B cell (primary cell): ENCODE results near the gene SEPTIN5. TPM values are rescaled to one million over a fixed set of nuclear protein-coding genes. Genes with fewer than 3 reads are reported as not detected.

Source experiments
- ATAC-seq: fragments of 200-7000 bp; cut with Tn5 transposase; one replicate; pipeline ENCODE4 v1.10.0; 2021; ENCODE audit warnings: low read depth, mild to moderate bottlenecking, moderate number of reproducible peaks, moderate library complexity
- CTCF ChIA-PET: fragments of 350-600 bp; sonication (Branson Sonifier 250); formaldehyde crosslinking; loops from one replicate; lab custom pipeline; 2021; ENCODE audit warnings: antibody characterized with exemption, inconsistent platforms; lab: Charles Lee
- POLR2A ChIA-PET: fragments of 350-600 bp; sonication (Branson Sonifier 250); formaldehyde crosslinking; loops from one replicate; lab custom pipeline; 2021; ENCODE audit warnings: antibody characterized with exemption; lab: Charles Lee
- DNase-seq: peaks from one replicate; pipeline ENCODE4 v3.0.0; 2013
- H2AFZ ChIP-seq: 2 replicates; pipeline ENCODE4 v1.6.1; 2012; ENCODE audit warnings: mild to moderate bottlenecking, low read depth, low read length; ENCODE audit not compliant: insufficient read depth, poor library complexity, severe bottlenecking
- H3K27ac ChIP-seq, 2 donors: 1 replicate in 1 of 2; 2 replicates in 1 of 2; pipeline ENCODE4 v1.5.1; 2012 to 2013; ENCODE audit warnings: low read length in 2 of 2, mild to moderate bottlenecking in 2 of 2, moderate library complexity in 1 of 2
- H3K27me3 ChIP-seq, 4 experiments: fragments of 200-600 bp in 1 of 4; sonication (generic) in 1 of 4; replicated peaks in 1 of 4; 1 replicate in 2 of 4; 2 replicates in 2 of 4; pipeline versions ENCODE4 v1.6.1 to v1.7.0; 2013 to 2016; ENCODE audit warnings: low read length in 3 of 4, mild to moderate bottlenecking in 2 of 4, mixed read lengths in 1 of 4, moderate library complexity in 1 of 4; ENCODE audit not compliant: insufficient read depth in 4 of 4, control insufficient read depth in 3 of 4; ENCODE audit errors: control extremely low read depth in 1 of 4
- H3K36me3 ChIP-seq, 2 experiments: replicated peaks in 1 of 2; 1 replicate in 1 of 2; 2 replicates in 1 of 2; pipeline versions ENCODE4 v1.6.1 to v1.7.1; 2013; ENCODE audit warnings: low read length in 1 of 2; ENCODE audit not compliant: insufficient read depth in 2 of 2, control insufficient read depth in 1 of 2; ENCODE audit errors: control extremely low read depth in 1 of 2, extremely low read depth in 1 of 2
- H3K4me1 ChIP-seq, 2 donors: fragments of 200-600 bp in 1 of 2; sonication (generic) in 1 of 2; 1 replicate in 1 of 2; 2 replicates in 1 of 2; pipeline versions ENCODE4 v1.5.1 to v1.6.1; 2013 to 2017; ENCODE audit warnings: low read length in 2 of 2; ENCODE audit not compliant: control insufficient read depth in 2 of 2, insufficient read depth in 2 of 2
- H3K4me2 ChIP-seq: replicated peaks from 2 replicates; pipeline ENCODE3; 2012; ENCODE audit warnings: mild to moderate bottlenecking, low read depth, low read length; ENCODE audit not compliant: poor library complexity, severe bottlenecking
- H3K4me3 ChIP-seq, 5 experiments: fragments of 200-600 bp in 1 of 5; sonication (generic) in 1 of 5; 1 replicate in 3 of 5; 2 replicates in 2 of 5; pipeline versions ENCODE4 v1.5.1 to v1.7.0; 2011 to 2016; ENCODE audit warnings: low read length in 4 of 5, mild to moderate bottlenecking in 4 of 5, low read depth in 2 of 5, control low read depth in 1 of 5, moderate library complexity in 1 of 5; ENCODE audit not compliant: insufficient read depth in 1 of 5; ENCODE audit errors: control extremely low read depth in 1 of 5, extremely low read depth in 1 of 5
- H3K79me2 ChIP-seq: fragments of 200-600 bp; sonication (generic); one replicate; pipeline ENCODE4 v1.6.0; 2016; ENCODE audit warnings: low read length; ENCODE audit not compliant: control insufficient read depth, insufficient read depth
- H3K9ac ChIP-seq: fragments of 200-600 bp; sonication (generic); 2 replicates; pipeline ENCODE4 v1.6.1; 2017; ENCODE audit warnings: mild to moderate bottlenecking, low read length, moderate library complexity
- H3K9me3 ChIP-seq, 3 donors: one replicate each; pipeline versions ENCODE4 v1.6.1 to v1.7.1; 2013; ENCODE audit warnings: low read length in 2 of 3; ENCODE audit not compliant: control insufficient read depth in 2 of 3, insufficient read depth in 1 of 3; ENCODE audit errors: control extremely low read depth in 1 of 3
- H4K20me1 ChIP-seq: 2 replicates; pipeline ENCODE4 v1.6.0; 2012; ENCODE audit warnings: mild to moderate bottlenecking, low read length; ENCODE audit not compliant: insufficient read depth, control insufficient read depth, poor library complexity, severe bottlenecking
- H3K27ac Mint-ChIP-seq: one replicate; pipeline ENCODE4 v1.8.0; 2021; ENCODE audit warnings: mixed read lengths
- H3K27me3 Mint-ChIP-seq: one replicate; pipeline ENCODE4 v1.8.0; 2021; ENCODE audit warnings: mixed read lengths
- H3K4me1 Mint-ChIP-seq: one replicate; pipeline ENCODE4 v1.8.0; 2021; ENCODE audit warnings: mixed read lengths
- H3K4me3 Mint-ChIP-seq: one replicate; pipeline ENCODE4 v1.8.0; 2021; ENCODE audit warnings: mixed read lengths
- H3K9me3 Mint-ChIP-seq: one replicate; pipeline ENCODE4 v1.8.0; 2022; ENCODE audit warnings: mixed read lengths; ENCODE audit not compliant: insufficient read depth
- EZH2 ChIP-seq: IDR thresholded peaks from 2 replicates; pipeline ENCODE4 v1.6.1; 2012; ENCODE audit warnings: borderline replicate concordance, low read depth, mild to moderate bottlenecking, moderate library complexity, low read length; ENCODE audit not compliant: insufficient read depth, poor library complexity, severe bottlenecking
- WGBS: methylation state at CpG from one replicate; pipeline ENCODE4 v1.1.5; 2013; ENCODE audit warnings: missing lambda C conversion rate; ENCODE audit not compliant: insufficient coverage; 5-methylcytosine and 5-hydroxymethylcytosine counted together
- intact Hi-C: fragments of 100-400 bp; cut with micrococcal nuclease; formaldehyde crosslinking; loops from one replicate; pipeline ENCODE4 v1.10.0; 2022
- polyA plus RNA-seq: library from polyadenylated mRNA; depleted of rRNA; stranded (reverse); fragments of >200 nt; gene quantifications from 2 replicates; pipeline ENCODE4 v1.2.3, GENCODE V29; 2012
- total RNA-seq, 2 donors: library from RNA; stranded (reverse); fragments of 120-200 nt in 1 of 2; gene quantifications; 1 replicate in 1 of 2; 2 replicates in 1 of 2; pipeline versions ENCODE4 v1.2.3 to v1.2.4, GENCODE V29; 2013 to 2022
- TF ChIP-seq, protein P1 (sequence below): fragments of 200-600 bp; IDR thresholded peaks from one replicate; pipeline ENCODE4 v1.8.0; 2022; ENCODE audit warnings: antibody characterized with exemption, mild to moderate bottlenecking

Gene SEPTIN5
- total and polyA plus RNA-seq, 2 donors (not counting 1 experiment from before 2014, with no cell fraction given): 0.06 TPM; not detected in 1

DNA sequence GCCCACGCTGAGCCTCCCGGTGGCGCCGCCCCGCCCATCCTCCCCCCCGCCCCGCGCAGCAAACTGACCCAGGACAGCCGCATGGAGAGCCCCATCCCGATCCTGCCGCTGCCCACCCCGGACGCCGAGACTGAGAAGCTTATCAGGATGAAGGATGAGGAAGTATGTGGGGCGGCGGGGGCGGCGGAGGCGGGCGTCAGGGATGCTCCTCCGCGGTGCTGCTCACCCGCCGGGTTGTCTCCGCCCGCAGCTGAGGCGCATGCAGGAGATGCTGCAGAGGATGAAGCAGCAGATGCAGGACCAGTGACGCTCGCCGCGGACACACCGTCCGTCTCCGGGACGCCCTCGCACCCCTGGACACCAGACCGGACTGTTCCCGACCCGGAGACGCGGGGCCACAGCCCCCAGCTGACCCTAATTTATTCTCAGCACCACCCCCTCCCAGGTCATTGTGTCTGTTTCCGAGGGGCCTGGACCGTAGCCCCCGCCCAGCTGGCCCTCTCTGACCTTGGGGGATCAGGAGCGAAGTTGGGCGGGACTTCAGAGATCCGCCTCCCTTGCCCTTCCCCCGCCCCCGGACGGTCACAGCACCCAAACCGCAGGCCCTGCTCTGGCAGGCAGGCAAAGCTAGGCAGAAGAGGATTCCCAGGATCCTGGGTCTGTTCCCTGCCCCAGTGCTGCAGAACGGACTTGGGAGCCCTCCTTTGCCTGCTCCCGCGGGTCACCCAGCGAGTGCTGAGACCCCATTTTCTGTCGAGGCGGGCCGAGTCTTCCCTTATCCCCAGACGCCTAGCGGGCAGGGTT is 8.1 kb downstream of the SEPTIN5 start:
- ATAC-seq (no peak), DNase-seq (no peak)
- H3K9ac ChIP-seq: no peak overlapping the region
- WGBS: 91% methylated on average over 60 of the region's 60 CpGs
- no peak overlapping the region for H3K4me3 ChIP-seq
- H3K36me3 ChIP-seq: no peaks in the 10 kb centered on the region
- H3K9me3 ChIP-seq: peaks cover 0 to 14% (median 0%) of the 10 kb centered on the region in 3 donors
- H4K20me1 ChIP-seq: no peaks in the 10 kb centered on the region
- POLR2A ChIA-PET: no interaction called here
- H3K79me2 ChIP-seq: no peaks in the 10 kb centered on the region
- TF ChIP-seq, protein P1, sequence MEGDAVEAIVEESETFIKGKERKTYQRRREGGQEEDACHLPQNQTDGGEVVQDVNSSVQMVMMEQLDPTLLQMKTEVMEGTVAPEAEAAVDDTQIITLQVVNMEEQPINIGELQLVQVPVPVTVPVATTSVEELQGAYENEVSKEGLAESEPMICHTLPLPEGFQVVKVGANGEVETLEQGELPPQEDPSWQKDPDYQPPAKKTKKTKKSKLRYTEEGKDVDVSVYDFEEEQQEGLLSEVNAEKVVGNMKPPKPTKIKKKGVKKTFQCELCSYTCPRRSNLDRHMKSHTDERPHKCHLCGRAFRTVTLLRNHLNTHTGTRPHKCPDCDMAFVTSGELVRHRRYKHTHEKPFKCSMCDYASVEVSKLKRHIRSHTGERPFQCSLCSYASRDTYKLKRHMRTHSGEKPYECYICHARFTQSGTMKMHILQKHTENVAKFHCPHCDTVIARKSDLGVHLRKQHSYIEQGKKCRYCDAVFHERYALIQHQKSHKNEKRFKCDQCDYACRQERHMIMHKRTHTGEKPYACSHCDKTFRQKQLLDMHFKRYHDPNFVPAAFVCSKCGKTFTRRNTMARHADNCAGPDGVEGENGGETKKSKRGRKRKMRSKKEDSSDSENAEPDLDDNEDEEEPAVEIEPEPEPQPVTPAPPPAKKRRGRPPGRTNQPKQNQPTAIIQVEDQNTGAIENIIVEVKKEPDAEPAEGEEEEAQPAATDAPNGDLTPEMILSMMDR: no peak
- no peak for TF ChIP-seq EZH2
- H3K4me2 ChIP-seq: peak overlapping the region; percentile 67
- H3K27ac ChIP-seq: no peak overlapping the region
- Mint-ChIP-seq H3K4me1 (peaks cover 22% of the 10 kb centered on the region), H3K27ac (no peak overlapping the region), H3K4me3 (peak overlapping the region; percentile 13), H3K9me3 (no peaks in the 10 kb centered on the region), H3K27me3 (peaks cover 46% of the 10 kb centered on the region)
- CTCF ChIA-PET: interaction anchor here (0.7 kb wide), 1 partner anchor 88 kb away, joined by 3 read pairs; no protein-coding TSS in a partner anchor
- peaks cover 0 to 53% (median 17%) of the 10 kb centered on the region in 4 experiments for H3K27me3 ChIP-seq
- intact Hi-C loops: no loop called here
- H3K4me1 ChIP-seq: peaks cover 16 to 28% of the 10 kb centered on the region in 2 donors
- no peak overlapping the region for H2AFZ ChIP-seq

DNA sequence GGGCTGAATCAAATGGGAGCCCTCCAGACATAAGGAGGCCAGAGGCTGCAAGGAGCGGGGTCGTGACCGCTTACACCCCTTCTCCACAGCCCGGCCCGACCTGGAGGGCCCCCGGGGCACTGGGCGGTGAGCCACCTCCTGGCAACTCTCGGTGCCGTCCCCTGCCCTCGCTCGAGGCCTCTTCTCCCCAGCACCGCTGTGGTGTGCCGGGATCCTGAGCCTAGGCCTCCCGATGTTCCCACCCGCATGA is 8.6 kb downstream of the SEPTIN5 start:
- H3K9ac ChIP-seq: no peak overlapping the region
- ChIA-PET CTCF (no interaction called here), POLR2A (no interaction called here)
- peak overlapping the region; percentile 67 for H3K4me2 ChIP-seq
- H3K27ac ChIP-seq: no peak overlapping the region
- intact Hi-C loops: no loop called here
- H3K27me3 ChIP-seq: peaks cover 0 to 49% (median 14%) of the 10 kb centered on the region in 4 experiments
- Mint-ChIP-seq H3K27ac (no peak overlapping the region), H3K27me3 (peaks cover 43% of the 10 kb centered on the region), H3K4me3 (peak overlapping the region; percentile 73), H3K9me3 (no peaks in the 10 kb centered on the region), H3K4me1 (peaks cover 19% of the 10 kb centered on the region)
- peaks cover 11 to 28% of the 10 kb centered on the region in 2 donors for H3K4me1 ChIP-seq
- no peaks in the 10 kb centered on the region for H3K79me2 ChIP-seq
- DNase-seq: peak; percentile 28
- peak overlapping the region; percentile 38 for H2AFZ ChIP-seq
- no peaks in the 10 kb centered on the region for H4K20me1 ChIP-seq
- no peaks in the 10 kb centered on the region for H3K36me3 ChIP-seq
- WGBS: 44% methylated on average over 15 of the region's 15 CpGs
- no peak for TF ChIP-seq EZH2
- TF ChIP-seq, protein P1: no peak
- H3K4me3 ChIP-seq: peak overlapping the region in 1 of 5 experiments; percentile 15
- no peak for ATAC-seq
- peaks cover 0 to 14% (median 0%) of the 10 kb centered on the region in 3 donors for H3K9me3 ChIP-seq
